Stimulated activated CD8-positive, alpha-beta memory T cell treated with anti-CD3 and anti-CD28 coated beads, Interleukin-7, amount 100 ng/mL, for 1 hour (primary cell): ENCODE results near the gene MLH3.

Source experiments
- DNase-seq, 2 donors: peaks; one replicate each; pipeline ENCODE4 v3.0.0-alpha.2; 2020; ENCODE audit warnings: low read depth in 2 of 2

Gene MLH3

DNA sequence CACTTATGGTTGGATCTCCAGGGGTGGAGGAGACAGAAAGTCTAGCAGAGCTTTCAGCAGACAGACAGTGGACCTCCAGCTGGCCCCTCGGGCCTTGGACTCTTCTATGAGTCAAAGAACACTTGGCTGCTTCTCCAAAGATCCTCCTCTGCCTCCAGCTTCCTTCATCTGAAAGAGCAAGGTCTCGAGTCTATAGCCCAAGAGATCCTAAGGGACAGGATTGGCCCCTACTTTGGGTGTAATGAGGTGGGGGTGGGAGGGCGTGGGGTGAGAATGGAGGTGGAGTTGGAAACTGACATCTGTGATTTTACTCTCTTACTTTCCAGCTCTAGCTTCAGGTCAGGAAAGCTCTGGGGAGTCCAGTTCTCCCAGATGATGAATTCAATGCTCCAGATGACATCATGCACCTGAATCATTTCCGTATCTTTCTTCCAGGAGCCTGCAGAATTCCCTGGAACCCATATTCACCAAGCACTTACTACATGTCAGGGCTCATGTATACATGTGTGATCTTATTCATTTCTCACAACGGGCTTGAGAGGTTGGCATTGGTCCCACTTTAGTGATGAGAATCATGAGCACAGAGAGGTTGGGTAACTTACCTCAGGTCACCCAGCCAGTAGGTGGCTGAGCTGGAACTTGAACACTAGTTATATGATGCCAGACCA lies 85.6 kb downstream of the MLH3 start:
- DNase-seq: no peak

DNA sequence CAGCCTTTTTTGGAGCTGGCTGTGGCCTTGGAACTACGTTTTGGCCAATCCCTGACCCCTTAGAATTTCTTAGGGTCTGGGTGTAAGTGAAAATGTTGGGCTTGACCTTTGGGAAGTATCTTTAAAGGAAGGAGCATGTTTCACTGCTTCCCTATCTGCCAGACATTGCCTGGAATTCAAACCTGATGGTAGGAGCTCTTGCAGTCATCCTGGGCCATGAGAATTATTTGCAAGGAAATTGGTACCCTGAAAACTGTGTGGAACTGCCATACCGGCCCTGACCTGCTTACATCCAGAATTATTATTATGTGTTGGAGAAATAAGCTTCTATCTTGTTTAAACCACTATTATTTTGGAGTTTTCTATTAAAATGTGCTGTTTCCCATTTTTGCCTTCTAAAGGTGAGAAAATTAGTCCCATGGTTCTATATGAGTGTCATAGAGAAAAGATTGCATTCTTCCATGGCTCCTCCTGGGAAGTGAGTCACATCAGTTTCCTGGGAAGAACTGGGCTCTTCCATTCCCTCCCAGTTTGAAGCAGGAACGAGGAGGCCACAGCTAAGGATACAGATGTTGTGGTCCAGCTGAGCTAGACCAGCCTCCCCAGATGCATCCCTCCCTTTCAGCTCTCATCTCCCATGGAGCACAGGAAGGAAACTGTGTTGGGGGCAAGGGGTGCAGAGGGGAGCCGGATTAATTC lies 86.3 kb downstream of the MLH3 start:
- DNase-seq: no peak
